ENCODE measurements around the gene PHAX.

PHAX gene

DNA sequence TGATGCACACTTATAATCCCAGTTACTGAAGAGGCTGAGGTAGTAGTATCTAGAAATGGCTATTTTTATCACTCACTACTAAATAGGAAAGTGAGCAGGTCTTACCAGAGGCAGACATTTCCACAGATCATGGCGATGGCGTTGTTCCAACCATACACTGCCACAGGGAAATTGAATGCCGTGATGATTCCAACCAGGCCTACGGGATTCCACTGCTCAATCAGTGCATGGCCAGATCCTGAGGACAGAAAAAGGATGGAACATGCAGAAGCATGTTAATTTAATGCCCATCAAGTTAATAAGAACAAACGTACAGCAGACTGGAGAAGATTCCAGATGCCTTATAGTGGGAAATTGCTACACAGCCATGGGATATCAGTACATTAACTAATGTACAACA is 23.8 kb upstream of the PHAX start:
- no peak overlapping the region for H3K4me3 ChIP-seq (replicated peaks; ENCODE audit: low read depth, low read length)
- no peak for DNase-seq (ENCODE audit: extremely low read depth, low read depth)
- TF ChIP-seq, protein P1, sequence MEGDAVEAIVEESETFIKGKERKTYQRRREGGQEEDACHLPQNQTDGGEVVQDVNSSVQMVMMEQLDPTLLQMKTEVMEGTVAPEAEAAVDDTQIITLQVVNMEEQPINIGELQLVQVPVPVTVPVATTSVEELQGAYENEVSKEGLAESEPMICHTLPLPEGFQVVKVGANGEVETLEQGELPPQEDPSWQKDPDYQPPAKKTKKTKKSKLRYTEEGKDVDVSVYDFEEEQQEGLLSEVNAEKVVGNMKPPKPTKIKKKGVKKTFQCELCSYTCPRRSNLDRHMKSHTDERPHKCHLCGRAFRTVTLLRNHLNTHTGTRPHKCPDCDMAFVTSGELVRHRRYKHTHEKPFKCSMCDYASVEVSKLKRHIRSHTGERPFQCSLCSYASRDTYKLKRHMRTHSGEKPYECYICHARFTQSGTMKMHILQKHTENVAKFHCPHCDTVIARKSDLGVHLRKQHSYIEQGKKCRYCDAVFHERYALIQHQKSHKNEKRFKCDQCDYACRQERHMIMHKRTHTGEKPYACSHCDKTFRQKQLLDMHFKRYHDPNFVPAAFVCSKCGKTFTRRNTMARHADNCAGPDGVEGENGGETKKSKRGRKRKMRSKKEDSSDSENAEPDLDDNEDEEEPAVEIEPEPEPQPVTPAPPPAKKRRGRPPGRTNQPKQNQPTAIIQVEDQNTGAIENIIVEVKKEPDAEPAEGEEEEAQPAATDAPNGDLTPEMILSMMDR (IDR thresholded peaks at IDR 0.05; ENCODE audit: low read depth, low read length, missing control alignments), result no peak

DNA sequence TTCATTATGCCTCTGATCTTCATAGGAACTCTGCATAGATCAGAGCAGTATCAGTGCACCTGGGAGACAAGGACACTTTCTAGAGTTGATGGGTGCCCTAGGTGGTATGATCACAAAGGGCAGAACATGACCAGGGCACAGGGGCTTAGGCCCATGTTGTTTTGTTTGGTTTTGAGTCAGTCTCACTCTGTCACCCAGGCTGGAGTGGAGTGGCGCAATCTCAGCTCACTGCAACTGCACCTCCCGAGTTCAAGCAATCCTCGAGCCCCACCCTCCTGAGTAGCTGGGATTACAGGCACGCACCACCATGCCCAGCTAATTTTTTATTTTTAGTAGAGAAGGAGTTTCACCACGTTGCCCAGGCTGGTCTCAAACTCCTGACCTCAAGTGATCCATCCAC is 23.3 kb upstream of the PHAX start:
- no peak overlapping the region for H3K4me3 ChIP-seq (replicated peaks; ENCODE audit: low read depth, low read length)
- TF ChIP-seq, protein P1 (IDR thresholded peaks at IDR 0.05; ENCODE audit: low read depth, low read length, missing control alignments), result no peak
- no peak for DNase-seq (ENCODE audit: extremely low read depth, low read depth)

DNA sequence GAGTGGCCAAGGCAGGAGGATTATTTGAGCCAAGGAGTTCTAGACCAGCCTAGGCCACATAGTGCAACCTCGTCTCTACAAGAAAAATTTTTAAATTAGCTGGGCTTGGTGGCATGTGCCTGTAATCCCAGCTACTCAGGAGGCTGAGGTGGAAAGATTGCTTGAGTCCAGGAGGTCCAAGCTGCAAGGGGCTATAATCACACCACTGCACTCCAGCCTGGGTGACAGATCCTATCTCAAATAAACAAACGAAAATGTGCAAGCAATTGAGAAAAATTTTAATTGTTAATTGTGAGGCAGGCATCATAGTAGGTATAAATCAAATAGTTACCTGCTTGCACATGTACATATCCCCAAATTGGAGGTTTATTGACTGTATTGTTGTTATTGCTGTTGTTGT is 21.0 kb upstream of the PHAX start:
- no peak for DNase-seq (ENCODE audit: extremely low read depth, low read depth)
- TF ChIP-seq, protein P1 (IDR thresholded peaks at IDR 0.05; ENCODE audit: low read depth, low read length, missing control alignments), result no peak
- no peak overlapping the region for H3K4me3 ChIP-seq (replicated peaks; ENCODE audit: low read depth, low read length)

DNA sequence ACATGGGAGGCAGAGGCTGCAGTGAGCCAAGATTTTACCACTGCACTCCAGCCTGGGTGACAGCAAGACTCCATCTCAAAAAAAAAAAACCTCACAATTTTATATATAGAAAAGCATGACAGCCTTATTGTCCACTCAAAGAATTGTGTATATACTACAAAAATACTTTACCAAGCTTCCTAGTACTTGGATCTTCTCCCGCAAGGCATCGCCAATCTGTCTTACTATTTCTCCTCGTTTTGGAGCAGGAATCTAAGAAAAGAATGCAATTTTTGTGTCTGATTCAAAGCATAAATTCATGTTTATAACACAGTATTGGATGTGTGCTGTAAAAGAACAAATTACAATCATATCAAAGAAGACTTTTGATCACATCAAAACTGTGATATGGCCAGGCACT is 17.0 kb upstream of the PHAX start:
- no peak overlapping the region for H3K4me3 ChIP-seq (replicated peaks; ENCODE audit: low read depth, low read length)
- no peak for DNase-seq (ENCODE audit: extremely low read depth, low read depth)
- TF ChIP-seq, protein P1 (IDR thresholded peaks at IDR 0.05; ENCODE audit: low read depth, low read length, missing control alignments), result no peak

DNA sequence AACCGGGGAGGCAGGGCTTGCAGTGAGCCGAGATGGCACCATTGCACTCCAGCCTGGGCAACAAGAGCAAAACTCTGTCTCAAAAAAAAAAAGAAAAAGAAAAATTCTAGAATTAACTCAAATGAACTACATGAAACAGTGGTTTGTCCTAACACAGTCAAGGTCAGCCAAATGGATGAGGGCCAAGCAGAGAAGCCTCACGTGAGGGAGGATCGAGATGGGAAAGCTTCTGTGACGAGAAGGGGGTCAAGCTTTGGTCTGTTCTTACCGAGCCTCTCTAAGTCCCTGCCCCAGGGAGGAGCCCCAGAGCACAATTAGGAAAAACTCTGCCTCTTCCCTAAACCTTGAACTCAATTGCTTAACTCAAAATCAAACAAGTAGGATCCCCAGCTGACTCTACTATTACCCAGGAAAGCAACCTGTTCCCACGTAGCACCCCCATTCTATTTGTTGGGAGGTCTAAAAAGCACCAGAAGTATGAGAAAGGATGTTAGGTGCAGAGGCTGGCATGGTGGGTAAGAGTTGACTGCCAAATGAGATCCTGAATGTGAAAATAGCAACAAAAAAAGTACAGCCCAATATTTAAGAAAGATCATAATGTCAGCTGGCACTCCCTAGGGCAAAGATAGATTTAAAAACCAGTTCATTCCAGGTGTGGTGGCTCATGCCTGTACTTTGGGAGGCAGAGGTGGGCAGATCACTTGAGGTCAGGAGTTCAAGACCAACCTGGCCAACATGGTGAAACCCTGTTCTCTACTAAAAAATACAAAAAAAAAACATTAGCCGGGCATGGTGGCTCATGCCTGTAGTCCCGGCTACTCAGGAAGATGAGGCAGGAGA is 13.0 kb upstream of the PHAX start:
- TF ChIP-seq, protein P1 (IDR thresholded peaks at IDR 0.05; ENCODE audit: low read depth, low read length, missing control alignments), result no peak

DNA sequence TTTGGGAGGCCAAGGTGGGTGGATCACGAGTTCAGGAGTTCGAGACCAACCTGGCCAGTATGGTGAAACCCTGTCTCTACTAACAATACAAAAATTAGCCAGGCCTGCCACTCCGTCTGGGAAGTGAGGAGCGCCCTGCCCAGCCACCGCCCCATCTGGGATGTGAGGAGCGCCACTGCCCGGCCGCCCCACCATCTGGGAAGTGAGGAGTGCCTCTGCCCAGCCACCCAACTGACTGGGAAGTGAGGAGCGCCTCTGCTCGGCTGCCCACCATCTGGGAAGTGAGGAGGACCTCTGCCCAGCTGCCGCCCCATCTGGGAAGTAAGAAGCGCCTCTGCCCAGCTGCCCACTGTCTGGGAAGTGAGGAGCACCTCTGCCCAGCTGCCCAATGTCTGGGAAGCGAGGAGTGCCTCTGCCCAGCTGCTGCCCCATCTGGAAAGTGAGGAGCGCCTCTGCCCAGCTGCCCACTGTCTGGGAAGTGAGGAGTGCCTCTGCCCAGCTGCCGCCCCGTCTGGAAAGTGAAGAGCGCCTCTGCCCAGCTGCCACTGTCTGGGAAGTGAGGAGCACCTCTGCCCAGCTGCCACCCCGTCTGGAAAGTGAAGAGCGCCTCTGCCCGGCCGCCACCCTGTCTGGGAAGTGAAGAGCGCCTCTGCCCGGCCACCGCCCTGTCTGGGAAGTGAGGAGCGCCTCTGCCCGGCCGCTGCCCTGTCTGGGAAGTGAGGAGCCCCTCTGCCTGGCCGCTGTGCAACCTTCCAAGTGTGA is 11.0 kb upstream of the PHAX start:
- DNase-seq (ENCODE audit: extremely low read depth, low read depth), result no peak
- no peak overlapping the region for H3K4me3 ChIP-seq (replicated peaks; ENCODE audit: low read depth, low read length)
- TF ChIP-seq, protein P1 (IDR thresholded peaks at IDR 0.05; ENCODE audit: low read depth, low read length, missing control alignments), result no peak

More for the DNA sequence above, 13.0 kb upstream of the PHAX start:
- no peak for DNase-seq (ENCODE audit: extremely low read depth, low read depth)
- no peak overlapping the region for H3K4me3 ChIP-seq (replicated peaks; ENCODE audit: low read depth, low read length)

Measured in HFF-Myc (cell line).